Tibial nerve (tissue), 4 donors: ENCODE data around the gene FOSL2. TPM values are rescaled to one million over a fixed set of nuclear protein-coding genes. Genes with fewer than 3 reads are reported as not detected.

Experiments
- DNase-seq, 2 donors: peaks; one replicate each; pipeline ENCODE4 v3.0.0-alpha.2; 2019; ENCODE audit warnings: low spot score in 2 of 2
- H3K27ac ChIP-seq, 4 donors: fragments of 200-600 bp; sonication (generic) in 3 of 4; one replicate each; pipeline ENCODE4 v1.5.1; 2017 to 2019; ENCODE audit warnings: mild to moderate bottlenecking in 1 of 4
- H3K27me3 ChIP-seq, 2 donors: fragments of 200-600 bp; sonication (generic) in 1 of 2; one replicate each; pipeline versions ENCODE4 v1.5.1 to v1.6.0; 2017 to 2019
- H3K36me3 ChIP-seq, 3 donors: fragments of 200-600 bp; sonication (generic); one replicate each; pipeline ENCODE4 v1.5.1; 2018 to 2019
- H3K4me1 ChIP-seq, 4 donors: fragments of 200-600 bp; sonication (generic) in 3 of 4; one replicate each; pipeline ENCODE4 v1.5.1; 2017 to 2019
- H3K4me3 ChIP-seq, 4 donors: fragments of 200-600 bp; sonication (generic) in 3 of 4; one replicate each; pipeline ENCODE4 v1.5.1; 2017 to 2019; ENCODE audit warnings: mild to moderate bottlenecking in 1 of 4, moderate library complexity in 1 of 4
- H3K9me3 ChIP-seq, 4 donors: fragments of 200-600 bp; sonication (generic) in 3 of 4; one replicate each; pipeline ENCODE4 v1.5.1; 2017 to 2019
- EP300 ChIP-seq, 2 donors: sonication (generic); formaldehyde crosslinking; IDR thresholded peaks; one replicate each; pipeline ENCODE4 v1.6.1; 2017; ENCODE audit warnings: antibody characterized with exemption in 2 of 2, mild to moderate bottlenecking in 1 of 2
- POLR2A ChIP-seq, 2 donors: fragments of 450-650 bp; IDR thresholded peaks; one replicate each; pipeline ENCODE4 v1.6.1; 2017; ENCODE audit warnings: antibody characterized with exemption in 2 of 2, mild to moderate bottlenecking in 2 of 2, moderate library complexity in 2 of 2
- WGBS, 2 donors: methylation state at CpG; one replicate each; pipeline ENCODE4 v1.1.5; 2018; 5-methylcytosine and 5-hydroxymethylcytosine counted together
- total RNA-seq, 4 donors: library from RNA; depleted of rRNA; stranded (reverse); fragments of >200 nt; gene quantifications; one replicate each; pipeline ENCODE4 v1.1.0, GENCODE V29; 2016
- TF ChIP-seq, protein P1 (sequence below), 5 experiments: fragments of 200-600 bp in 3 of 5; fragments of 450-650 bp in 2 of 5; sonication (generic) in 3 of 5; IDR thresholded peaks; one replicate each; pipeline ENCODE4 v1.5.1; 2016 to 2019; ENCODE audit warnings: antibody characterized with exemption in 5 of 5, mild to moderate bottlenecking in 3 of 5, moderate library complexity in 2 of 5

Gene FOSL2
- total RNA-seq, 4 donors from 2014 or later, result 141 to 207 (median 190) TPM

DNA sequence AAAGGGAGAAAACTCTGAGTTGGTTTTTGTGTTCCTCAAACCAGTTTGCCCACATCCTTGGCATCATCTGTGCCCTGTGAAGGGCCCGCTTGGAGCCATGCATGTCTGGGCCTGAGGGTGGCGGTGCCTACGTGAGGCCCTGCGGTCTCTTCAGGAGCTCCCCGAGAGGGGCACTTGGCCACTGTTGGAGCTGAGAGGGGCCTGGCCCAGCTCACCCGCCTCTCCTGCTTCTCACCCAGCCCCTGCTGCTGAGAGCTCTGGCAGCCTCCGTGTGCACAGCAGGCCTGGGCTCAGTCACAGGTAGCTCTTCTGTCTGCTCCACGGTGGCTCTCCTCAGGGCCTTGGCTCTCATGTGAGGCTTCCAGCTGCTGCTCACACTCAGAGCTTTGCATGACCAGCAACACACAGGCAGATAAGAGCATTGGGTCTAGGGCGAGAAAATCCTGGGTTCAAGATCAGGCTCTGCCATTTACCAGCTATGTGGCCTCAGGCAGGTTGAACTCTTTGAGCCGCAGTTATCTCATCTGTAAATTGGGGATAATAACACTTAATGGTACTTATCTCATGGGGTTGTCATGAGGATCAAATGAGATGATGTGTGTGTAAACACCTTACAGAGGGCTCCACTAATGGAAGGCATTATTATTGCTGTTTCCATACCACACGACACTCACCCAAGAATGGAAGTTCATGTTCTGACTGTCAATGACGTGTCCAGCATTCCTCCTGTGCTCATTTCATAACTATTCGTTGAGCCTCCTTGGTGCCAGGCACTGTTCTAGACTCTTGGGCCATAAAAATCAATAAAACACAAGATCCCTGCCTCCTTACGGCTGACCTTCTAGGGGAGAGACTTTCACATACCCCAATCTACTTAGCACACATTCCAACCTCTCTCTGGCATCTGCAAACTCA is 61.6 kb downstream of the FOSL2 start:
- 82 to 83% methylated on average over 9 to 14 of the region's 14 CpGs for WGBS, 2 donors
- H3K4me1 ChIP-seq, result peaks cover 0 to 4% (median 0%) of the 10 kb centered on the region in 4 donors
- H3K36me3 ChIP-seq, result no peaks in the 10 kb centered on the region
- TF ChIP-seq, protein P1, sequence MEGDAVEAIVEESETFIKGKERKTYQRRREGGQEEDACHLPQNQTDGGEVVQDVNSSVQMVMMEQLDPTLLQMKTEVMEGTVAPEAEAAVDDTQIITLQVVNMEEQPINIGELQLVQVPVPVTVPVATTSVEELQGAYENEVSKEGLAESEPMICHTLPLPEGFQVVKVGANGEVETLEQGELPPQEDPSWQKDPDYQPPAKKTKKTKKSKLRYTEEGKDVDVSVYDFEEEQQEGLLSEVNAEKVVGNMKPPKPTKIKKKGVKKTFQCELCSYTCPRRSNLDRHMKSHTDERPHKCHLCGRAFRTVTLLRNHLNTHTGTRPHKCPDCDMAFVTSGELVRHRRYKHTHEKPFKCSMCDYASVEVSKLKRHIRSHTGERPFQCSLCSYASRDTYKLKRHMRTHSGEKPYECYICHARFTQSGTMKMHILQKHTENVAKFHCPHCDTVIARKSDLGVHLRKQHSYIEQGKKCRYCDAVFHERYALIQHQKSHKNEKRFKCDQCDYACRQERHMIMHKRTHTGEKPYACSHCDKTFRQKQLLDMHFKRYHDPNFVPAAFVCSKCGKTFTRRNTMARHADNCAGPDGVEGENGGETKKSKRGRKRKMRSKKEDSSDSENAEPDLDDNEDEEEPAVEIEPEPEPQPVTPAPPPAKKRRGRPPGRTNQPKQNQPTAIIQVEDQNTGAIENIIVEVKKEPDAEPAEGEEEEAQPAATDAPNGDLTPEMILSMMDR (IDR thresholded peaks at IDR 0.05), result no peak
- TF ChIP-seq EP300 (IDR thresholded peaks at IDR 0.05) (no peak), POLR2A (IDR thresholded peaks at IDR 0.05) (no peak)
- H3K27me3 ChIP-seq, result no peaks in the 10 kb centered on the region
- no peaks in the 10 kb centered on the region for H3K9me3 ChIP-seq
- DNase-seq, result no peak
- no peak overlapping the region for H3K27ac ChIP-seq
- no peak overlapping the region for H3K4me3 ChIP-seq

DNA sequence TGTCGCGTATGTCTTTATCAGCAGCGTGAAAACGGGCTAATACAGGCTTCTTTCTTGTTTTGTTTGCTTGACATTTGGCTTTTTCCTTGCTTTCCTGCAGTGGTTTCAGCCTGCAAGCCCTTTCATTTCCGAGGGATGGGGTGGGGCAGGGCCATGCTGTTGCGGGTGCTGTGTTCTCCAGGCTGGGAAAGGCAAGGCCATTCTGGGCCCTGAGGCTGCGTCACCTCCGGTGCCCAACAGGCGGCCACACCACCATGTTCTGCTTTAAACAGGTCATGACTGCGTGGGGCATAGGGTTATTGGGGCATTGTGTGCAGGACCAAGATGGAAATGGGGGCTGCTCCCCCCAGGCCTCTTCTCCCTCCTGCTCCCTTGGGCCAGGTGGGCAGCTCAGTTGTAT is 64.6 kb downstream of the FOSL2 start:
- WGBS, 2 donors, result 75 to 86% methylated on average over 10 of the region's 10 CpGs

DNA sequence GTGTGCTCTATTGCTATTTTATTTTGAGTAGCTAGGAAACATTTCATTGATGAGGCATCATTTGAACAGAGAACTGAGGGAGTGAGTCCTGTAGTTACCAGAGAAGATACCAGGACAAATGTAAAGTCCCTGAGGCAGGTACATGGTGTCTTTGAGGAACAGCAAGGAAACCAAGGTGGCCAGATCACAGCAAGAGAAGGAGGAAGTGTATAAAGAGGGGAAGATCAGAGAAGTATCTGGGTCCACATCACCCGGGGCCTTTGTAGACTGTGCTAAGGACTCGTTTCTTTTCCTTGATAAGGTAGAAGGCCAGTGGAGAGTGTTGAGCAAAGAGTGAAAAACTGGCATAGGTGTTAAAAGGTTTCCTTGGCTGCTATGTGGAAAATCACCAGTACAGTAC is 68.4 kb downstream of the FOSL2 start:
- H3K4me3 ChIP-seq, result no peak overlapping the region
- TF ChIP-seq EP300 (IDR thresholded peaks at IDR 0.05), result no peak
- TF ChIP-seq POLR2A (IDR thresholded peaks at IDR 0.05), result no peak
- TF ChIP-seq, protein P1 (IDR thresholded peaks at IDR 0.05), result no peak
- WGBS, 2 donors, result 73 to 82% methylated on average over 2 of the region's 2 CpGs
- no peak for DNase-seq
- H3K9me3 ChIP-seq, result peaks cover 0 to 15% (median 2%) of the 10 kb centered on the region in 4 donors
- no peaks in the 10 kb centered on the region for H3K4me1 ChIP-seq
- H3K36me3 ChIP-seq, result no peaks in the 10 kb centered on the region
- no peaks in the 10 kb centered on the region for H3K27me3 ChIP-seq
- H3K27ac ChIP-seq, result no peak overlapping the region

More for the DNA sequence above, 64.6 kb downstream of the FOSL2 start:
- TF ChIP-seq EP300 (IDR thresholded peaks at IDR 0.05), result no peak
- TF ChIP-seq POLR2A (IDR thresholded peaks at IDR 0.05), result no peak
- TF ChIP-seq, protein P1 (IDR thresholded peaks at IDR 0.05), result no peak
- Histone ChIP-seq H3K27me3 (no peaks in the 10 kb centered on the region), H3K4me3 (no peak overlapping the region), H3K36me3 (no peaks in the 10 kb centered on the region), H3K4me1 (no peaks in the 10 kb centered on the region), H3K9me3 (peaks cover 0 to 5% (median 0%) of the 10 kb centered on the region in 4 donors), H3K27ac (no peak overlapping the region)
- no peak for DNase-seq

DNA sequence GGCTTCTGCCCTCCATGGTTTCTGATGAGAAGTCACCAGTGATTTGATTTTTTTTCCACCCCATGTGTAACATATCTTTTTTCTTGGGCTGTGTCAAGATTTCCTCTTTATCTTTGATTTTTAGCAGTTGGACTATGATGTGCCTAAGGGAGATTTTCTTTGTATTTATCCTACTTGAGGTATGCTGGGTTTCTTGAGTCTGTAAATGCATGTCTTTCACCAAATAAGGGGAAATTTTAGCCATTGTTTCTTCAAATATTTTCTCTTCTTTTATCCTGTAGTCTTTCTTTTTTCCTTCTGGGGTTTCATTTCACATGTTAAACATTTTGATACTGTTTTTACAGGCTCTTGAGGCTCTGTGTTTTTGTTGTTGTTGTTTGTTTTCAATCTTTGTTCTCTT is 69.5 kb downstream of the FOSL2 start:
- Histone ChIP-seq H3K4me1 (no peaks in the 10 kb centered on the region), H3K4me3 (no peak overlapping the region), H3K27me3 (no peaks in the 10 kb centered on the region), H3K9me3 (peaks cover 0 to 15% (median 2%) of the 10 kb centered on the region in 4 donors), H3K27ac (no peak overlapping the region), H3K36me3 (no peaks in the 10 kb centered on the region)
- TF ChIP-seq POLR2A (IDR thresholded peaks at IDR 0.05), result no peak
- DNase-seq, result no peak

DNA sequence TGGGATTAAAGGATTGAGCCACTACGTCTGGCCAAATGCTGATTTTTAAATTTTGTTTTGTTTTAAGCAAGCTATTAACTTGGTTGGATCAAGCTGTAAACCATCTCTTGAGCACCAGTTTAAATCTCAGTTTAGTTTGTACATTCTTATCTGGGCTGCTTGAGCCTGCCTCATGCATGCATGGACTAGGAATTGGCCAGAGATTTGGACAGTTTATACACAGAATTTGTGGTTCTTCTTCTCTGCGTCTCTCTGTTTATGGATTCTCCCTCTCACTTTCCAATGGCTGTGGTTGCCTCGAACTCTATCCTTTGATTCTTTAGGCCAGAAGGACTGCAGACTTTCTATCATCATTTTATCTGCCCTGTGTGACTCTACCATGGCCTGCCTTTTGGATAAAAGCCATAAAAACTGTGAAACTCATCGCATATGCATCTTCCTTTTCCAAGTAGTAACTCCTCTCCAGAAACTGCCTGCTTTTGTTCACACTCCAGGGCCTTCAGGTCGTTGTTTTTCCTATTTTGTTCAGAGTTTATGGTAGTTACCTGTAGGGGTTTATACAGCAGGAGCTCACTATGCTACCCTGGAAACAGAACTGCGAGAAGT is 70.7 kb downstream of the FOSL2 start:
- Histone ChIP-seq H3K36me3 (no peaks in the 10 kb centered on the region), H3K4me3 (no peak overlapping the region), H3K27me3 (no peaks in the 10 kb centered on the region), H3K9me3 (peaks cover 0 to 15% (median 2%) of the 10 kb centered on the region in 4 donors), H3K27ac (no peak overlapping the region), H3K4me1 (no peaks in the 10 kb centered on the region)
- no peak for DNase-seq
- TF ChIP-seq EP300 (IDR thresholded peaks at IDR 0.05), result no peak
- TF ChIP-seq POLR2A (IDR thresholded peaks at IDR 0.05), result no peak
- TF ChIP-seq, protein P1 (IDR thresholded peaks at IDR 0.05), result no peak
- WGBS, 2 donors, result 61 to 70% methylated on average over 6 of the region's 6 CpGs
